Measurements from ENCODE around the gene TPH2. TPM values are rescaled to one million over a fixed set of nuclear protein-coding genes. Genes with fewer than 3 reads are reported as not detected.

The TPH2 gene
- total and polyA plus RNA-seq, 2 of the 13 experiments (the other 11 are each of a cell fraction or from before 2014, with no cell fraction given) = not detected

DNA sequence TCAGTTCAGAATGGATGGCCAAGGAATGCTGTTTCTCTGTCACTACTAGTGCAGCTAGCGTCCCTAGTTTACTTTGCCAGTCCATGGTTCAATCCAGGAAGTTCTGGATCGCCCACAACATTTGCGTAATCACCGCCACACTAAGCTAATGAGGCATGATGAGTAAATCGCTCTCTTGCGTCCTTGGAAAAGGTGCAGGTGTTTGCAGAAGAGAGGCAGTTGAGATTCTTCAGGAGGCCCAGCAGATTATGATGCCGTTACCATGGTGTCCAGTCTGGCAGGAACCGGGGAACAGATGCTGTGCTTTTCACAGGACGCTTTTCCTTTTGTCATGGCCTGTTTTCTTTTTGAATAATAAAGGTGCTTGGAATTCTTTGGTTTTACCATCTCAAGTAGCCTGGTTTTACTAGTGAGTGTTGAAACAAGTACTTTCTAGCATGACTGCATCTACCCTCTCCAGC, 9.0 kb downstream of the TPH2 start (continued):
- TF ChIP-seq RERE (CRISPR knock-in tag; IDR thresholded peaks at IDR 0.05; ENCODE audit: low read depth) = no peak
- TF ChIP-seq, protein P1, sequence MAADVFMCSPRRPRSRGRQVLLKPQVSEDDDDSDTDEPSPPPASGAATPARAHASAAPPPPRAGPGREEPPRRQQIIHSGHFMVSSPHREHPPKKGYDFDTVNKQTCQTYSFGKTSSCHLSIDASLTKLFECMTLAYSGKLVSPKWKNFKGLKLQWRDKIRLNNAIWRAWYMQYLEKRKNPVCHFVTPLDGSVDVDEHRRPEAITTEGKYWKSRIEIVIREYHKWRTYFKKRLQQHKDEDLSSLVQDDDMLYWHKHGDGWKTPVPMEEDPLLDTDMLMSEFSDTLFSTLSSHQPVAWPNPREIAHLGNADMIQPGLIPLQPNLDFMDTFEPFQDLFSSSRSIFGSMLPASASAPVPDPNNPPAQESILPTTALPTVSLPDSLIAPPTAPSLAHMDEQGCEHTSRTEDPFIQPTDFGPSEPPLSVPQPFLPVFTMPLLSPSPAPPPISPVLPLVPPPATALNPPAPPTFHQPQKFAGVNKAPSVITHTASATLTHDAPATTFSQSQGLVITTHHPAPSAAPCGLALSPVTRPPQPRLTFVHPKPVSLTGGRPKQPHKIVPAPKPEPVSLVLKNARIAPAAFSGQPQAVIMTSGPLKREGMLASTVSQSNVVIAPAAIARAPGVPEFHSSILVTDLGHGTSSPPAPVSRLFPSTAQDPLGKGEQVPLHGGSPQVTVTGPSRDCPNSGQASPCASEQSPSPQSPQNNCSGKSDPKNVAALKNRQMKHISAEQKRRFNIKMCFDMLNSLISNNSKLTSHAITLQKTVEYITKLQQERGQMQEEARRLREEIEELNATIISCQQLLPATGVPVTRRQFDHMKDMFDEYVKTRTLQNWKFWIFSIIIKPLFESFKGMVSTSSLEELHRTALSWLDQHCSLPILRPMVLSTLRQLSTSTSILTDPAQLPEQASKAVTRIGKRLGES (CRISPR knock-in tag; IDR thresholded peaks at IDR 0.05; ENCODE audit: borderline replicate concordance) = no peak
- no peak for TF ChIP-seq EEA1 (CRISPR knock-in tag; IDR thresholded peaks at IDR 0.05; ENCODE audit: borderline replicate concordance)
- TF ChIP-seq PTBP1 (IDR thresholded peaks at IDR 0.05; ENCODE audit: low read depth, low read length, poor library complexity, severe bottlenecking) = no peak
- TF ChIP-seq NONO (IDR thresholded peaks at IDR 0.05) = no peak
- 0 out of 2 replicates have a peak, but pooled peaks have one; percentile 36 for TF ChIP-seq NONO (CRISPR knock-in tag; conservative IDR thresholded peaks at IDR 0.05)
- TF ChIP-seq KDM2A (CRISPR knock-in tag; IDR thresholded peaks at IDR 0.05; ENCODE audit: borderline replicate concordance, low read depth) = 0 out of 2 replicates have a peak, but pooled peaks have one; percentile 39
- TF ChIP-seq, protein P2, sequence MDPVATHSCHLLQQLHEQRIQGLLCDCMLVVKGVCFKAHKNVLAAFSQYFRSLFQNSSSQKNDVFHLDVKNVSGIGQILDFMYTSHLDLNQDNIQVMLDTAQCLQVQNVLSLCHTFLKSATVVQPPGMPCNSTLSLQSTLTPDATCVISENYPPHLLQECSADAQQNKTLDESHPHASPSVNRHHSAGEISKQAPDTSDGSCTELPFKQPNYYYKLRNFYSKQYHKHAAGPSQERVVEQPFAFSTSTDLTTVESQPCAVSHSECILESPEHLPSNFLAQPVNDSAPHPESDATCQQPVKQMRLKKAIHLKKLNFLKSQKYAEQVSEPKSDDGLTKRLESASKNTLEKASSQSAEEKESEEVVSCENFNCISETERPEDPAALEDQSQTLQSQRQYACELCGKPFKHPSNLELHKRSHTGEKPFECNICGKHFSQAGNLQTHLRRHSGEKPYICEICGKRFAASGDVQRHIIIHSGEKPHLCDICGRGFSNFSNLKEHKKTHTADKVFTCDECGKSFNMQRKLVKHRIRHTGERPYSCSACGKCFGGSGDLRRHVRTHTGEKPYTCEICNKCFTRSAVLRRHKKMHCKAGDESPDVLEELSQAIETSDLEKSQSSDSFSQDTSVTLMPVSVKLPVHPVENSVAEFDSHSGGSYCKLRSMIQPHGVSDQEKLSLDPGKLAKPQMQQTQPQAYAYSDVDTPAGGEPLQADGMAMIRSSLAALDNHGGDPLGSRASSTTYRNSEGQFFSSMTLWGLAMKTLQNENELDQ (CRISPR knock-in tag; IDR thresholded peaks at IDR 0.05; ENCODE audit: borderline replicate concordance) = no peak
- TF ChIP-seq E2F5 (CRISPR knock-in tag; conservative IDR thresholded peaks at IDR 0.05) = no peak
- TF ChIP-seq ZNF83 (CRISPR knock-in tag; IDR thresholded peaks at IDR 0.05; ENCODE audit: borderline replicate concordance) = no peak
- no peak for TF ChIP-seq ARNTL (CRISPR knock-in tag; IDR thresholded peaks at IDR 0.05)
- TF ChIP-seq, protein P3, sequence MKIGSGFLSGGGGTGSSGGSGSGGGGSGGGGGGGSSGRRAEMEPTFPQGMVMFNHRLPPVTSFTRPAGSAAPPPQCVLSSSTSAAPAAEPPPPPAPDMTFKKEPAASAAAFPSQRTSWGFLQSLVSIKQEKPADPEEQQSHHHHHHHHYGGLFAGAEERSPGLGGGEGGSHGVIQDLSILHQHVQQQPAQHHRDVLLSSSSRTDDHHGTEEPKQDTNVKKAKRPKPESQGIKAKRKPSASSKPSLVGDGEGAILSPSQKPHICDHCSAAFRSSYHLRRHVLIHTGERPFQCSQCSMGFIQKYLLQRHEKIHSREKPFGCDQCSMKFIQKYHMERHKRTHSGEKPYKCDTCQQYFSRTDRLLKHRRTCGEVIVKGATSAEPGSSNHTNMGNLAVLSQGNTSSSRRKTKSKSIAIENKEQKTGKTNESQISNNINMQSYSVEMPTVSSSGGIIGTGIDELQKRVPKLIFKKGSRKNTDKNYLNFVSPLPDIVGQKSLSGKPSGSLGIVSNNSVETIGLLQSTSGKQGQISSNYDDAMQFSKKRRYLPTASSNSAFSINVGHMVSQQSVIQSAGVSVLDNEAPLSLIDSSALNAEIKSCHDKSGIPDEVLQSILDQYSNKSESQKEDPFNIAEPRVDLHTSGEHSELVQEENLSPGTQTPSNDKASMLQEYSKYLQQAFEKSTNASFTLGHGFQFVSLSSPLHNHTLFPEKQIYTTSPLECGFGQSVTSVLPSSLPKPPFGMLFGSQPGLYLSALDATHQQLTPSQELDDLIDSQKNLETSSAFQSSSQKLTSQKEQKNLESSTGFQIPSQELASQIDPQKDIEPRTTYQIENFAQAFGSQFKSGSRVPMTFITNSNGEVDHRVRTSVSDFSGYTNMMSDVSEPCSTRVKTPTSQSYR (CRISPR knock-in tag; IDR thresholded peaks at IDR 0.05; ENCODE audit: borderline replicate concordance) = no peak
- peak; percentile 46; the same call in 1 of the 2 replicates for TF ChIP-seq HNF4G (IDR thresholded peaks at IDR 0.05; ENCODE audit: borderline replicate concordance, low read depth, low read length)
- peak; percentile 41; the same call in 1 of the 2 replicates for TF ChIP-seq HNF4G (CRISPR knock-in tag; IDR thresholded peaks at IDR 0.05; ENCODE audit: borderline replicate concordance, low read depth)

Data from HepG2 (cell line).